Measurements from ENCODE around the gene PTPRN2. TPM values are rescaled to one million over a fixed set of nuclear protein-coding genes. Genes with fewer than 3 reads are reported as not detected.
"Not testable (repeated sequence)": the region's sequence is repeated elsewhere in the genome, so short reads cannot be mapped to it uniquely, and the experiment has no call there.

The PTPRN2 gene
- total RNA-seq, 1 donor from 2014 or later, result 0.41 TPM

DNA sequence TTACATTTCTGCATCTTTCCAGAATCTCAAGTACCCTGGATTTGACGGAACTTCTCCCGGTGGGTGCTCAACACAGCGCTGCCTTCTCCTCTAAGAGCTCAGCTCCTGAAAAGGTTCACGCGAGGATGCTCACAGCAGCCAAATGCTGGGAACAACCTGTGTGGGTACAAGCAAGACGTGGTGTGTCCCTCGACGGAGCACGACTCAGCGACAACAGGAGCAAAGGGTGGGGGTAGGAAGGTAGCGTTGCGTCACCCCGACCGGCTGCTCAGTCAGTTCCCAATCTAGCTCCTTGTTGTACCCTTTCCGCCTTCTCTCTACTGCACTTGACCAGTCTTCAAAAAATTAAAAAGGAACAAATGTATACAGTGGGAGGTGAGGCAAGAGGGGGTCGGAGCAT is 117.3 kb downstream of the PTPRN2 start:
- Mint-ChIP-seq H3K36me3 (ENCODE audit: low read depth) (no peaks in the 10 kb centered on the region), H3K27me3 (ENCODE audit: insufficient read depth) (no peaks in the 10 kb centered on the region), H3K9me3 (peaks cover under 1% of the 10 kb centered on the region), H3K4me1 (ENCODE audit: low read depth) (no peaks in the 10 kb centered on the region), H3K4me3 (no peak overlapping the region), H3K27ac (no peak overlapping the region)
- intact Hi-C loops (cut with micrococcal nuclease), result no loop called here
- DNase-seq (ENCODE audit: low spot score), result no peak

DNA sequence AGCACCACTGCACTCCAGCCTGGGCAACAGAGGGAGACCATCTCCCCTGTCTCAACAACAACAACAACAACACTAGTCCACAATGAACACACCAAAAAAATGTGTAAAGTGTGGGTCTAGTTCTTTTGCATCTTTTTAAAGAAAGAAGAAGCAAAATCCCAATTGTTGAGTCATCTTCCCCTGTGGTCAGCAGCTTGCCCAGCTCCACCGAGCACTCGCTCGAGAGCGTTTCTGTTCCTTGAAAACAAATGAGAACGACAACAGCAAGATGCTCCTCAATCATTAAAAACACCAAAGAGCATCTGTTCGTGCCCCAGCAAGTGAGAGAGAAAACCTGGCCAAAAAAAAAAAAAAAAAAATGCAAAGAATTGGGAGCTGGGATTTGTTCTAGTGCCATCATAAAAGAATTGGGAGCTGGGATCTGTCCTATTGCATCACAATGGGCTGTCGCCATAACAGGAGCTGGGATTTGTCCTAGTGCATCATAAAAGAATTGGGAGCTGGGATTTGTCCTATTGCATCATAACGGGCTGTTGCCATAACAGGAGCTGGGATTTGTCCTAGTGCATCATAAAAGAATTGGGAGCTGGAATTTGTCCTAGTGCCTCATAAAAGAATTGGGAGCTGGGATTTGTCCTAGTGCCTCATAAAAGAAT is 118.1 kb downstream of the PTPRN2 start:
- H3K9me3 Mint-ChIP-seq, result peaks cover 6% of the 10 kb centered on the region
- no peak overlapping the region for H3K4me3 Mint-ChIP-seq
- intact Hi-C loops (cut with micrococcal nuclease), result no loop called here
- no peaks in the 10 kb centered on the region for H3K4me1 Mint-ChIP-seq (ENCODE audit: low read depth)
- H3K27ac Mint-ChIP-seq, result no peak overlapping the region
- no peak for DNase-seq (ENCODE audit: low spot score)
- H3K36me3 Mint-ChIP-seq (ENCODE audit: low read depth), result no peaks in the 10 kb centered on the region
- H3K27me3 Mint-ChIP-seq (ENCODE audit: insufficient read depth), result no peaks in the 10 kb centered on the region

DNA sequence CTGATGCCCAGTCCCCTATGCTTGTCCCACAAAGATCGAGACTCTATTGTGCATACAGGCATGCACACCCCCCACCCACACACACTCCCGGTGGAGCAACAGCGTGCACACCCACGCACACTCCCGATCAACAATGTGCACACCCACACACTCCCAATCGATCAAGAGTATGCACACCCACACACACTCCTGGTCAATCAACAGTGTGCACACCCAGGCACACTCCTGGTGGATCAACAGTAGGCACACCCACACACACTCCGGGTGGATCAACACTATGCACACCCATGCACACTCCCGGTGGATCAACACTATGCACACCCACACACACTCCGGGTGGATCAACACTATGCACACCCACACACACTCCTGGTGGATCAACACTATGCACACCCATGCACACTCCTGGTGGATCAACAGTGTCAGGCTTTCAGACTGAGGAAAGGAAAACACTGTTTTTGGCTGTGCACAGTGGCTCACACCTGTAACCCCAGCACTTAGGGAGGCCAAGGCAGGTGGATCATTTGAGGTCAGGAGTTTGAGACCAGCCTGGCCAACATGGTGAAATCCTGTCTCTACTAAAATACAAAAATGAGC is 118.8 kb downstream of the PTPRN2 start:
- no peaks in the 10 kb centered on the region for H3K36me3 Mint-ChIP-seq (ENCODE audit: low read depth)
- intact Hi-C loops (cut with micrococcal nuclease), result no loop called here
- no peaks in the 10 kb centered on the region for H3K27me3 Mint-ChIP-seq (ENCODE audit: insufficient read depth)
- peaks cover 9% of the 10 kb centered on the region for H3K9me3 Mint-ChIP-seq
- no peak overlapping the region for H3K27ac Mint-ChIP-seq
- H3K4me3 Mint-ChIP-seq, result no peak overlapping the region
- DNase-seq (ENCODE audit: low spot score), result no peak
- no peaks in the 10 kb centered on the region for H3K4me1 Mint-ChIP-seq (ENCODE audit: low read depth)

DNA sequence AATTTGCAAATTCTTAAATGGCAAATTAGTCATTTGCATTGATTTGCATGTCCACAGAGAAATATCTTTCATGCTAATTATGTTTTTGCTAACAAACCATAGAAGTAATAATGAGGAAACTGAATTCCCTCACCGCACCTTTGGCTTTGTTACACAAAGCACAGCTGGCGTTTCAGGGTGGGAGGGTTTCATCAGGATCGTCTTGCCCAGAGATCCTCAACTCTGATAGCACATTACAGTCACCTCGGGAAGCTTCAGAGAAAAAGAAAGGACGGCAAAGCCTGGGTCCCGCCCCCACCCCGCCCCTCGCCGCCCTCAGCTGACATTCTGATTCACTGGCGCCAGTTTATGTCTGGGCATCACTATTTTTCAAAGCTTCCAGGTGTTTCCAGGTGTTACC is 119.4 kb downstream of the PTPRN2 start:
- DNase-seq (ENCODE audit: low spot score), result no peak
- H3K4me3 Mint-ChIP-seq, result no peak overlapping the region

DNA sequence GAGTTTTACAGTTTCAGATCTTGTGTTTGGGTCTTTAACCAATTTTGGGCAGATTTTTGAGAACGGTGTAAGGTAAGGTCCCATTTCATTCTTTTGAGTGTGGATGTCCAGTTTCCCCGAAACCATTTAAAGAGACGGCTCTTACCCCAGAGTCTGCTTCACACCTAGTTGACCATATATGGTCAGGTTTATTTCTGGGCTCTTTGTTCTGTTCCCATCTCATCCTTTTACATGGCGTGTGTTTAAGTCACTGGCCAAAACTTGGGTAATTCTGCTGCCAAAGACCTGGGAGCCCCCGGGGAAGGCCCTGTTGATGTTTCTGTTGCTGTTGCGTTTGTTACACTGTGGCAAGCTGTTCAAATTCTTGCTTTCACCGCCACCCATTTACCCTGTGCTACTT is 120.1 kb downstream of the PTPRN2 start:
- Mint-ChIP-seq H3K4me3 (no peak overlapping the region), H3K36me3 (ENCODE audit: low read depth) (no peaks in the 10 kb centered on the region), H3K27me3 (ENCODE audit: insufficient read depth) (no peaks in the 10 kb centered on the region), H3K27ac (no peak overlapping the region), H3K4me1 (ENCODE audit: low read depth) (no peaks in the 10 kb centered on the region), H3K9me3 (peaks cover 14% of the 10 kb centered on the region)
- DNase-seq (ENCODE audit: low spot score), result no peak
- intact Hi-C loops (cut with micrococcal nuclease), result no loop called here

More for the DNA sequence above, 119.4 kb downstream of the PTPRN2 start:
- intact Hi-C loops (cut with micrococcal nuclease), result no loop called here
- Mint-ChIP-seq H3K9me3 (peaks cover 13% of the 10 kb centered on the region), H3K4me1 (ENCODE audit: low read depth) (no peaks in the 10 kb centered on the region), H3K27me3 (ENCODE audit: insufficient read depth) (no peaks in the 10 kb centered on the region), H3K36me3 (ENCODE audit: low read depth) (no peaks in the 10 kb centered on the region), H3K27ac (no peak overlapping the region)

DNA sequence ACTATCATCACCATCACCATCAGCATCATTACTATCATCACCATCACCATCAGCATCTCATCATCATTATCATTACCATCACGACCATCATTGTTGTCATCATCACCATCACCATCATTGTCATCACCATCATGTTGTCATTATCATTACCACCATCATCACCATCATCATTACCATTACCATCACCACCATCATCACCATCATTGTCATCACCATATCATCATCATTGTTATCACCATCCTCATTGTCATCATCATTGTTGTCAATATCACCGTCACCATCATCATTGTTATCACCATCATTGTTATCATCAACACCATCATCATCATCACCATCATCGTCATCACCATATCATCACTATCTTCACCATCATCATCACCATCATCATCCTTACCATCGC is 124.3 kb downstream of the PTPRN2 start:
- H3K36me3 Mint-ChIP-seq (ENCODE audit: low read depth), result no peaks in the 10 kb centered on the region

DNA sequence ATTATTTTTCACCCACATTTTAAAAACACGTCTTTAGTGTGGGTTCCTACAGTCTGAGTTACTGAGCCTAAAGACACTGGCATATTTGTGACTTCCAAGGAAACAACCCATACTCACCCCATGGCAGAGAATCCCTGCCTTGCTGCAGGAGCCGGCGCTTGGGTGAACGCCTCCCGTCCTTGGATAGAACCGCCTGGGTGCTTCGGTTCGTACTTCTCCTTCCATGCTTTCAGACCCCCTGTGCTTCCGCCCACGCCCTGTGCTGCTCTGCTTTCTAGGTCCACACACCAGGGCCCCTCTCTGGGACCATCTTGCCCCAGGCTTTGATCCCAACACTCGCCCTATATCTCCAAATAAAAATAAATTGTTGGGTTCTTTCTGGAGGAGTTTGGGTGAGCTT is 125.8 kb downstream of the PTPRN2 start:
- Mint-ChIP-seq H3K27ac (no peak overlapping the region), H3K4me1 (ENCODE audit: low read depth) (no peaks in the 10 kb centered on the region), H3K27me3 (ENCODE audit: insufficient read depth) (no peaks in the 10 kb centered on the region), H3K4me3 (no peak overlapping the region), H3K36me3 (ENCODE audit: low read depth) (no peaks in the 10 kb centered on the region), H3K9me3 (peaks cover 17% of the 10 kb centered on the region)
- DNase-seq (ENCODE audit: low spot score), result no peak
- intact Hi-C loops (cut with micrococcal nuclease), result no loop called here

More for the DNA sequence above, 124.3 kb downstream of the PTPRN2 start:
- intact Hi-C loops (cut with micrococcal nuclease), result no loop called here
- H3K4me1 Mint-ChIP-seq (ENCODE audit: low read depth), result no peaks in the 10 kb centered on the region
- H3K9me3 Mint-ChIP-seq, result peaks cover 14% of the 10 kb centered on the region
- H3K4me3 Mint-ChIP-seq, result no peak overlapping the region
- H3K27me3 Mint-ChIP-seq (ENCODE audit: insufficient read depth), result no peaks in the 10 kb centered on the region
- no peak for DNase-seq (ENCODE audit: low spot score)
- H3K27ac Mint-ChIP-seq, result no peak overlapping the region

DNA sequence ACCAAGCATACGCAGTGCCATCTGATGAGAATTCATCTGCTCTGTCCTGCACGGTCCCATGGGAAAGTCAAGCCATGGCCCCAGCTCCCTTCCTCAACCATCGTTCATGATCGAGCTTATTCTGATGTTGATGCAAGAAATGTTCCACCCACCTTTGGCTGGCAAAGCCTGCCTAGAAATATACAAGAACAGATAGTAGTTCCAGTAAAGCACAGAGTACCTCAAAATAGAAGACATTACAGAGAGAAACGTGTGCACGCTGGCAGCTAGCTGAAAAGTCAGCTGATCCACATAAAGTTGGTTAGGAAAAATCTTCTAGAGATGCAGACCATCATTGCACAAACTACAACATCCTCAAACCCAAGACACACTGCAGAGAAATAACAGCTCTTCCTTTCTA is 127.0 kb downstream of the PTPRN2 start:
- intact Hi-C loops (cut with micrococcal nuclease), result no loop called here

DNA sequence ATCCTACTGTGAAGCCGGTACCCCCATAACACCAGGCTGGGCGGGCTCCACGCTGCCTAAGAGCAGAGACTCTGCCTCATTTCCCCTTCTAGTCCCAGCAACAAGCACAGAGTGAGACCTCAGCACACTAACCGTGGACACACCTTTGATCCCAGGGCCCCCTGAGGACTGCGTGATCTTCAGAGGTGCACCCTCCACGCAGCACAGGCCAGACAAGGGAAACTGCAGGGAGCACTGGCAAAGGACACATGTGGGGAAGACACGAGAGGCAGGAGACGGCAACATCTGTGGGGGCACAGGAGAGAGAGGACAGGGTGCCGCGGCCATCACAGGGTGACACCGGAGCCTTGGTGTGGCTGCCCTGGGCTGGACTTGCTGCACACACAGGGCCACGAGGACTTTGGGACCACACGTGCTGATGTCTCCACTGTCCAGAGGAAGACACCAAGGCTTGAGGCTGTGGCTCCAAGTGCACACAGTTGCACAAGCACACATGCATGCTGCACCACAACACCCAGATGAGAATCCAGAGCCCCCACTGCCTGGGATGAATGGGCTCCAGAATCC is 128.8 kb downstream of the PTPRN2 start:
- no peaks in the 10 kb centered on the region for H3K27me3 Mint-ChIP-seq (ENCODE audit: insufficient read depth)
- DNase-seq (ENCODE audit: low spot score), result no peak
- peaks cover 19% of the 10 kb centered on the region for H3K9me3 Mint-ChIP-seq
- intact Hi-C loops (cut with micrococcal nuclease), result no loop called here
- H3K36me3 Mint-ChIP-seq (ENCODE audit: low read depth), result no peaks in the 10 kb centered on the region
- H3K4me3 Mint-ChIP-seq, result no peak overlapping the region
- no peaks in the 10 kb centered on the region for H3K4me1 Mint-ChIP-seq (ENCODE audit: low read depth)
- no peak overlapping the region for H3K27ac Mint-ChIP-seq

More for the DNA sequence above, 127.0 kb downstream of the PTPRN2 start:
- DNase-seq (ENCODE audit: low spot score), result no peak
- Mint-ChIP-seq H3K27me3 (ENCODE audit: insufficient read depth) (no peaks in the 10 kb centered on the region), H3K36me3 (ENCODE audit: low read depth) (no peaks in the 10 kb centered on the region), H3K4me3 (no peak overlapping the region), H3K4me1 (ENCODE audit: low read depth) (no peaks in the 10 kb centered on the region), H3K9me3 (peaks cover 20% of the 10 kb centered on the region), H3K27ac (no peak overlapping the region)

DNA sequence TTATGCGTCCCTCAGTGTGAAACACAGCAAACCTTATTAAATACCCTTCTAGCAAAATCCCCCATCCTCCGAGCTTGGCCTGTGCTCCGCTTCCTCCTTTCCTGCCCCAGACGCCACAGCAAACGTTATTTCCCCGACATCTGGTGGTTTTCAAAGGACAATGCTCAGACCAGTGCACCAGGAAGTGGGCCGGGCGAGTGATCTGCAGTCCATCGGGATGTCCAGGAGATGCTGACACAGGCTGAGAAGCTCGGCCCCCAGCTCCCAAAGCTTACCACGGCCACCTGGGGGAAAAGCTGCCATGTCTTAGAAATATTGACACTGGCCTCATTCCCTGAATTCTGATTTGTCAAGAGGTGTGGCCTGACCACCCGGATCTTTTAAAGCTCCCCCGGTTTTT is 129.5 kb downstream of the PTPRN2 start:
- H3K36me3 Mint-ChIP-seq (ENCODE audit: low read depth), result no peaks in the 10 kb centered on the region
- H3K4me1 Mint-ChIP-seq (ENCODE audit: low read depth), result no peaks in the 10 kb centered on the region
- no peak for DNase-seq (ENCODE audit: low spot score)
- intact Hi-C loops (cut with micrococcal nuclease), result no loop called here
- H3K4me3 Mint-ChIP-seq, result no peak overlapping the region
- H3K27ac Mint-ChIP-seq, result no peak overlapping the region
- H3K27me3 Mint-ChIP-seq (ENCODE audit: insufficient read depth), result no peaks in the 10 kb centered on the region
- peaks cover 14% of the 10 kb centered on the region for H3K9me3 Mint-ChIP-seq

DNA sequence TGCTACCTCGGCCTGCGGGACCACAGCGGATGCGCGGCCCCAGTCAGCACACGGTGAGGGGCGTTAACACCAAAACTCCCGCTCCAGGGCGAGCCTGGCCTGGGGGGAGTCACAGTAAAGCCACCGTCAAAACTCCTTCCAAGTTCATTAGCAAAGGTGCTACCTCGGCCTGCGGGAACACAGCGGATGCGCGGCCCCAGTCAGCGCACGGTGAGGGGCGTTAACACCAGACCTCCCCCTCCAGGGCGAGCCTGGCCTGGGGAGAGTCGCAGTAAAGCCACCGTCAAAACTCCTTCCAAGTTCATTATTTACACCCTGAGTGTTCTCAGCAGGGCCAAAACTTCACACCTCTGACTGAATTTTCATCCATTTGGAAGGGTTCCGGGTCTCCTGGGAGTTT is 130.0 kb downstream of the PTPRN2 start:
- H3K4me3 Mint-ChIP-seq; H3K36me3 Mint-ChIP-seq (ENCODE audit: low read depth); H3K27ac Mint-ChIP-seq; intact Hi-C loops (cut with micrococcal nuclease); DNase-seq (ENCODE audit: low spot score); H3K4me1 Mint-ChIP-seq (ENCODE audit: low read depth); H3K27me3 Mint-ChIP-seq (ENCODE audit: insufficient read depth): not testable (repeated sequence)
- peaks cover 14% of the 10 kb centered on the region for H3K9me3 Mint-ChIP-seq

DNA sequence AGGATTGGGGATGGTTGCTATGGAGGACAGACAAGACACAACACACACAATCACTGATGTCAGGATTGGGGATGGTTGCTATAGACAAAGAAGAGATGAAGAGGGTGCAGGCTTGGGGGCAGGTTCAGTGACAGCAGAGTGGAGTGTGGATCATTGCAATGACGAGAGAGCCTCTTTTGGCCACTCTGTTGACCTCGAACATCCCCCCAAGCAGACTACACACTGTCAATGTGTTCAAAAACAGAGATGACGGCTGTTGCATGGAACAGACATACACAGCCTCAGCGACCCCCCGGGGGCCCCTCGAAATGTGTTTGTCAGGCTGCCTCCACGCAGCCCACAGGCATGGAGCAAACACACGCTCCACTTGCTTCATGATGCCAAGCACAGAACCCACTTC is 133.0 kb downstream of the PTPRN2 start:
- no peaks in the 10 kb centered on the region for H3K27me3 Mint-ChIP-seq (ENCODE audit: insufficient read depth)
- H3K4me3 Mint-ChIP-seq, result no peak overlapping the region
- intact Hi-C loops (cut with micrococcal nuclease), result no loop called here
- H3K9me3 Mint-ChIP-seq, result peaks cover 14% of the 10 kb centered on the region
- H3K27ac Mint-ChIP-seq, result no peak overlapping the region
- no peak for DNase-seq (ENCODE audit: low spot score)
- no peaks in the 10 kb centered on the region for H3K4me1 Mint-ChIP-seq (ENCODE audit: low read depth)
- no peaks in the 10 kb centered on the region for H3K36me3 Mint-ChIP-seq (ENCODE audit: low read depth)

DNA sequence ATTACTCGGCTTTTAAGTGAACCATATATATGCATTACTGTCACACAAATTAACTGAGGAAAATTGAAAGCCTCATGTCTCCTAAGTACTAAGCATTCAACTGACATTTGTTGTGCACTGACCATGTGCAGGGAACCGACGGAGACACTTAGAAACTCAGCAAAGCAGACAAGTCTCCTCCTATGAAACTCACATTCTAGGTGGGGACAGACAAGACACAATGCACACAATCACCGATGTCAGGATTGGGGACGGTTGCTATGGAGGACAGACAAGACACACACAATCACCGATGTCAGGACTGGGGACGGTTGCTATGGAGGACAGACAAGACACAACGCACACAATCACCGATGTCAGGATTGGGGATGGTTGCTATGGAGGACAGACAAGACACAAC is 134.0 kb downstream of the PTPRN2 start:
- peaks cover 14% of the 10 kb centered on the region for H3K9me3 Mint-ChIP-seq
- no peak overlapping the region for H3K27ac Mint-ChIP-seq
- intact Hi-C loops (cut with micrococcal nuclease), result no loop called here
- no peak for DNase-seq (ENCODE audit: low spot score)
- no peaks in the 10 kb centered on the region for H3K36me3 Mint-ChIP-seq (ENCODE audit: low read depth)
- no peak overlapping the region for H3K4me3 Mint-ChIP-seq
- no peaks in the 10 kb centered on the region for H3K27me3 Mint-ChIP-seq (ENCODE audit: insufficient read depth)
- no peaks in the 10 kb centered on the region for H3K4me1 Mint-ChIP-seq (ENCODE audit: low read depth)

Data from activated T-helper 1 cell treated with anti-CD3 and anti-CD28 coated beads, Interleukin-12 subunit alpha, Interleukin-12 subunit beta, Interleukin-2, Interleukin-4 antibody, amounts not matched to agents 30 ng/mL and 10 ng/mL and 1 ng/mL, durations not matched to agents 14 hours and 24 hours and 36 hours (primary cell).